COLO668 (cell line): ENCODE measurements around the gene ST3GAL3.

Experiments
- DNase-seq: peaks from one replicate; lab custom pipeline; 2025; ENCODE audit not compliant: unreplicated experiment; lab: John Stamatoyannopoulos, UW

Gene ST3GAL3

DNA sequence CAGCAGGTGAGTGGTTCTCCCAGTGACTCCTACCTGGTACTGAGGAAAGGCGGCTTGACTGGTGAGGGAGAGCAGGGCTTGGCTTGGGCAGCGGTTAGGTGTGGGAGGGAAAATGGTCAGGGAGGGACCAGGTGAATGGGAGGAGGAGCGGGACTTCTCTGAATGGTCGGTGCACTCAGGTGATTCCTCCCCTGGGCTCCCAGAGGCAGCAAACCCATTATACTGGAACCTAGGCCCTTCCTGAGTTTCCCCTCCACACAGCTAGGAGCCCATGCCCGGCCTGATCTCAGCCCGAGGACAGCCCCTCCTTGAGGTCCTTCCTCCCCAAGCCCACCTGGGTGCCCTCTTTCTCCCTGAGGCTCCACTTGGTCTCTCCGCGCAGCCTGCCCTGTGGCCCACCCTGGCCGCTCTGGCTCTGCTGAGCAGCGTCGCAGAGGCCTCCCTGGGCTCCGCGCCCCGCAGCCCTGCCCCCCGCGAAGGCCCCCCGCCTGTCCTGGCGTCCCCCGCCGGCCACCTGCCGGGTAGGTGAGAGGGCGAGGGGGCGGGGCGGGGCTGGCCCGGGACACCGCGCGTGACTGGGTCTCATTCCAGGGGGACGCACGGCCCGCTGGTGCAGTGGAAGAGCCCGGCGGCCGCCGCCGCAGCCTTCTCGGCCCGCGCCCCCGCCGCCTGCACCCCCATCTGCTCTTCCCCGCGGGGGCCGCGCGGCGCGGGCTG lies 228.5 kb downstream of the ST3GAL3 start:
- peak; percentile 79 for DNase-seq

GRCh38 chr1:43936431-43937151 lies 229.3 kb downstream of the ST3GAL3 start:
- DNase-seq, result peak; percentile 90

DNA sequence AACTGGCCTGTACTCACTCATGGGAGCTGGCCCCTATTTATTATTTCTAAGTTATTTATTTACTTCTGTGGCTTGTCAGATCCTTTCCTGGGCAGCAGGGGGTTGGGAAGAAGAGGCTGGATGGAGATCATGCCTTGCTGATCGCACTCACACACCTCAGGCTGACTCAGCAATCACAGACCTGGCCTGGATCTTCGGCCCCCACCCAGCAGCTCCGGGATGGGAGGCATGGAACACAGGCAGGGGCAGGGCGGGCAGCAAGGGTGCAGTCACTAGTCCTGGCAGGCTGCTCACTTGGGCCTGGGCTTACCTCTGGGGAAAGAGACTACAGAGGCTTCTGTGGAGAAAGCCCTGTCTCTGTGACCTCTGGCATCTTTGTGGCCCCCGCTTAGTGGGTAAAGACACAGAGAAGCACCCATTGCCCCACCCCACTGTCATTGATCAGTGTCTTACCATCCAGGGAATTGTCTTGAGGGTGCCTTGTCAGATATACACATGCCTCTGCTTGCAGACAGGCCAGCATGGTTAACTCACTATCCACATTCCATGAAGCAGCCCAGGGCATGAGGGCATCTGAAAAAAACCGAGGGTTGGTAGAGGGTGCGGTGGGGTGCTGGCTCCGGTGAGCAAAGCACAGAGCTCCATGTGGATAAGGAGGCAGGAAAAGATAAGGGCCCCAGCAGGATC lies 230.0 kb downstream of the ST3GAL3 start:
- DNase-seq, result no peak

- DNase-seq, result no peak
Measured at GRCh38 chr1:43938383-43938782, 231.0 kb downstream of the ST3GAL3 start.

DNA sequence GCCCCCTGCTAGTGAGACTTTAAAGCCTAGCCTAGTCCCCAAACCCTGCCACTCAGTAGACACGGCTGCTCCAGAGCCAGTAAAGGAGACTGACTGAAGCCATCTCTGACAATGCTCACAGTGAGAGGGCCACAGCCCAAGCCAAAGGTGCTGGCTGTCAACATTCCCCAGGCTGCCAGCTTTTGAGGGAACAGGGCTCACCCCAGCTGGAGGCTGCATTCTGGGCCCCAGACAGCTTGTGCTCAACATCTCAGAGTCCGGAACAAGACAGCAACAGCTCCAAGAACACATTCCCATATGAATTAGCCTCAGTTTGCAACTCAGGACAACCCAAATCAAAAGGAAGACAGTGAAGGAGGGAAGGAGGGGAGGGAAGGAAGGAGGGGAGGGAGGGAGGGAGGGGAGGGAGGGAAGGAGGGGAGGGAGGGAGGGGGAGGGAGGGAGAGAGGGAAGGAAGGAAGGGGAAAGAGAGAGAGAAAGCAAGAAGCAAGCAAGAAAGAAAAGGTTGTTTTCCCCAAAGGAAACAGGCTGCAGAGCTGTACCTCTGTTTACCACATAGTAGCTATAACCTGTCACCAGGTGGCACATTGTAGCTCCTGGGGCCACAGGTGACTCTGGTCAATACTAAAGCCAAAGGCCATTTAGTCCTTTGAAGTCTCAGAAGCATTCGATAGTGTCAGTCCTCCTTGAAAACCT lies 231.7 kb downstream of the ST3GAL3 start:
- DNase-seq, result no peak

DNA sequence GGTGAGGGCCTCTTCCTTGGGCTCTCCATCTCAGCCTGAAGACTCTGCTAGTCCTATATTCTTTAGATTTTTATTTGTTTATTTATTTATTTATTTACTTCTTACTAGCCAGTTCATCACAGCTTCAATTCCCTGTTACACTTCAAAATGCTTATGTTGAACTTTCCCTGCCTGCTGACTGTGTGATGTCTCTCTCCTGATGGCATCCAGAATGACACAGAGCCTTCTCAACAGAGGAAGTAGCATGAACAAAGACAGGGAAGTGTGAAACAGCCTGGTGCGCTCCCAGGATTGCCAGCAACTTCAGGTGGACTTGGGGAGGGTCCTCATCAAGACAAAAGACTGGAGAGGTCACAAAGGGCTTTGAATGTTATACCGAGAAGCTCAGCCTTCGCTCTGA lies 235.1 kb downstream of the ST3GAL3 start:
- DNase-seq, result no peak

- no peak for DNase-seq
Measured at GRCh38 chr1:43944860-43945259, 237.5 kb downstream of the ST3GAL3 start.

DNA sequence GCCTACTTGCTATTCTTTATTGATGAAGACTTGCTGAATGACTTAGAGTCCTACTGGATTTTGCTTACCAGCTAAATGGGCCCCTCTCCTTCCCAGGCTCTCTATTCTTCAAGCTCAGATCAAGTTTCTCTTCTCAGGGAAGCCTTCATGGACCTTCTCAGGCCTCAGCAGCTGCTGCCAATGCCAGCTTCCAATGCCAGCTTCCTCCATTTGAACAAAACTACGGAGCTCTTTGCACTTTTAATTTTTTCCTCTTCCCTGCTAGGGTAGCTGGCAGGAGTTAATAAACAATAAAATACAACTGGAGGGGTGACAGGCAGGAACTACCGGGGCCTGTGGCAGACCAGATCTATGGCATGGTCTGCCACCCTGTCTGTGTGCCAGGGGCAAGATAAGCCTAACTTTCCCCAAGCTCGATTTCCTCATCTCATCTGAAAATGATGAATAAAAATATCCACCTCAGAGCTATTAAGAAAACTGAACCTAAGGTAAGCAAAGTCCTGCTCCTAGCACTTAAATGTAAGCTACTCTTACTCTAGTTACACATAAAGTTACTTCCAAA lies 238.4 kb downstream of the ST3GAL3 start:
- DNase-seq, result no peak

DNA sequence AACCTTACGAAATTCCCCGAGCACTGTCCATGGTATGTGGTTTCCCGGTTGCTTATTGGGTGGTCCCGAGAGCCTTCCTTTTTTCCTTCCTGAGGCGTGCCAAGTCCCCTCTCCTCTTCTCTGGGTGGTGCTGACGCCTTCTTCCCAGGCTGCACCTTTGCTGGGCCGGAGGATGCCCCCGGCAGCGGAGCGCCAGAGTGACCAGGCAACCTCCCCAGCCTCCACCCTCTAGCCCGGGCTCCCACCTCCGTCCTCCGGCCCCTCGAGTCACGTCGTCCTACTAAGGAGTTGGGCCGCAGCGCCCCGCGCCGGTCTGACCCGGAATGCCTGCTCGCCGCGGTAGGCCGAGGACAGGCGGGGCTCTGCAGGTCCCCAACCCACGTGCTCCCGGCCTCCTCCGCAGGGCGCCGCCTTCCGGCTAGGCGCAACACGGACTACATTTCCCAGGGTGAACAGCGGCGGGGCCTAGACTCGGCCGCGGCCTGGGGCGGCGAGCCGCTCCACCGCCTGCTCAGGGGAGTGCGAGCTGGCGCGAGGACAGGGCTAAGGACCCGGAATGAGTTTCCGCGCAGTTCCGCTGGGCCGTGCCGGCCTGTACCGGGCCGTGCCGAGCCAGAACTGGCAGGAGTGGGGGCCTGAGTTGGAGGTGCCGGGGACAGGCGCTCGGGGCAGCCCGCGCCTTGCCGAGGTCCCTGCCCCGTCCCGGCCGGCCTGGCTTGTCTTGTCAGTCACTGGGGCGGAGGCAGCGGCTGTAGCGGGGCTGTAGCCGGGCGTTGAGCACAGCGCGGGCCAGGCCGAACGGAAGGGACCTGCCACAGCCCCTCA lies 239.1 kb downstream of the ST3GAL3 start, which contains the start of gene IPO13:
TSS of gene IPO13 (plus strand) at position 715 of the 825 bp plus-strand sequence. CDS start 651 bp downstream, outside the sequence.
- peak; percentile 100 for DNase-seq

- DNase-seq, result peak; percentile 57
Measured at GRCh38 chr1:43947061-43947873, 239.9 kb downstream of the ST3GAL3 start.

GRCh38 chr1:43947874-43948437 lies 240.6 kb downstream of the ST3GAL3 start:
- DNase-seq, result no peak

- peak; percentile 30 for DNase-seq
Measured at GRCh38 chr1:43949678-43950077, 242.3 kb downstream of the ST3GAL3 start.

GRCh38 chr1:43951021-43951985 lies 244.0 kb downstream of the ST3GAL3 start:
- no peak for DNase-seq

DNA sequence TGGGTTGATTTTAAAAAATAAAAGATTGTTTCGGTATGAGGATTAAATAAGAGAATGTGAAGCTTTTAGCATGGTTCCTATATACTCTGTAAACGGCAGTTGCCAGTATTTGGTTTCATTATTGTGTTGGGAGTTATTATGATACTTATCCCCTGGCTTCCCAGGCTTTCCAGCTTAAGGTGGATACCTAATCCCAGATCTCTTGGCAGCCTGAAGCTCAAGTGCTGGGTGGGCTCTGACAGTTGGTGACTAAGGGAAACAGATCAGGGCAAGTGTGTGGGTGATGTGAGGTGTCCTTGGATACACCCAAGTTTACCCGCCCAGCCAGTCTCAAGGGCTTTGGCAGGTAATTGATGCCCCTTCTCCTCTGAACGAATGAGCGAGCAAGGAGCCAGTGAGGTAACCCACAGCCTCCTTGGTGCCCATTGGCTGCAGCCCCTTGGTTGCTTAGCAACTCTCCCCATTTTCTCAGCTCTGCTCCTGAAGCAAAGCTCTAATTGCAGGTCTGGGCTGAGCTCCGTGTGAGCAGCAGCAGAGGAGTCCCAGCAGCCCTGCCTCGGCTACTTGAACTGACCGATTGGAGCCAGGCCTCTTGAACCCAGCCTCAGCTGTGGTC lies 245.5 kb downstream of the ST3GAL3 start:
- DNase-seq, result no peak

DNA sequence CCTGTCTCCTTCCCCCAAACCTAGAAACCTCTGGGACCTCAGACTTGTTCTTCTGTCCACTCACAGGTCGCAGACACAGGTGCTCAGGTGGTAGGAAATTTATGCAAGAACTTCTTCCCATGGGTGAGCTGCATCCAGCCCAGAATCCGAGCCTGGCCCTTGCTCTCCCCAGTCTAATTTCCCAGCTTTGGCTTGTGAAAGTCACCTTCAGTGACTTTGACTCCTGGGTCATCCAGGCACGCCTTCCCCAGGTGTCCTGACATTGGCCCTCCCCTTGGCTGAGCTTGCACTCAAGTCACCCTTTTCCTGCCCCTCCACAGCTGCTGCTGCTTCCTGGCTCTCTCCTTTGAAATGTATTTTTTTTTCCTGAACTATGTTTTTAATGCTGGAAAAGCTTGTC lies 246.0 kb downstream of the ST3GAL3 start:
- no peak for DNase-seq

DNA sequence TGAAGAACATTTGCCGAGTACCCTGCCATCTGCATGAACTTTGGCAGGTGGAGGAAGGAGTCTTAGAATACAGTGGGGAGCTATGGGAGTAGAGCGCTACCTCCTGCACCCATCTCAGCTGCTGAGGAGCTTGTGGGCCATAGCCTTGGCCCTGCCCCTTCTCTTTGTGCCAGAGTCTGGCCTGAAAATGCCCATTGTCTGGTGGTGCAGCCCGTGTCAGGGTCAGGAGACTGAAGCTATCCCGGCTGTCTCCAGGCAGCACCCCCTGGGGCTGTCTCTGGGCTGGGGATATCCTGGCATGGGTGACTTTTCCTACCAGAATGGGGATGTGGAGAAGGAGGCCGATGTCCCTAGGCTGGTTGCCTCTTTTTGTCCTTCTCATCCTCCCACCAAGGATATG lies 246.7 kb downstream of the ST3GAL3 start:
- DNase-seq, result no peak

GRCh38 chr1:43956234-43956633 lies 248.9 kb downstream of the ST3GAL3 start:
- no peak for DNase-seq
